ENCODE results near the gene FANCI. TPM values are rescaled to one million over a fixed set of nuclear protein-coding genes. Genes with fewer than 3 reads are reported as not detected.
A peak's percentile ranks its signal among the peaks of the same experiment; 100 is the strongest.

The FANCI gene
- total and polyA plus RNA-seq, 10 donors: 4.4 to 19.4 (median 13.7) TPM

DNA sequence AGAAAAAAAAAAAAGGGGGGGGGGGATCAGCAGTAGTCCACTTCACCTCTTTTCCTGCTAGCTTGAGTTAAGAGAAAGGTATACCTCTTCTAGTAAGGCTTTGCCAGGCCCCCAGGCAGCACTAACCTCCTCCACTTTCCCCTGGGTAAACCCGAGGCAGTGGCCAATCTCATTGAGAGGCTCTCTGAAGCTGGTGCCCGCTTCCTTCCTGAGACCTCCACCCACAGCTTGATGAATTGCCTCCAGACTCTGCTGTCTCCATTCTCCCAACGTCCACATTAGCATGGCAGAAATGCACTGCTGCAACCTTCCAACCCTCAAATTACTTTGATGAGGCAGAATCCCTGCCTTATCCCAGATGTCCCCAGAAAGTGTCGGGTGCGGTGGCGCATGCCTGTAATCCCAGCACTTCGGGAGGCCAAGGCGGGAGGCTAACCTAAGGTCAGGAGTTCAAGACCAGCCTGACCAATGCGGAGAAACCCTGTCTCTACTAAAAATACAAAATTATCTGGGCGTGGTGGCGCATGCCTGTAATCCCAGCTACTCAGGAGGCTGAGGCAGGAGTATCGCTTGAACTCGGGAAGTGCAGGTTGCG, 37.7 kb upstream of the FANCI start:
- intact Hi-C loops (cut with DNase I; ENCODE audit: low total_unique reads): no loop called here
- Histone ChIP-seq H3K4me3 (no peak overlapping the region), H3K27me3 (replicated peaks in 1 of 7) (no peaks in the 10 kb centered on the region), H3K4me1 (peaks cover 0 to 15% (median 7%) of the 10 kb centered on the region in 6 donors), H3K36me3 (peaks cover 0 to 16% (median 1%) of the 10 kb centered on the region in 6 donors), H3K9me3 (no peaks in the 10 kb centered on the region), H3K27ac (no peak overlapping the region)
- 61 to 73% (median 69%) methylated on average over 13 to 14 of the region's 14 CpGs for WGBS, 5 donors
- TF ChIP-seq, protein P1, sequence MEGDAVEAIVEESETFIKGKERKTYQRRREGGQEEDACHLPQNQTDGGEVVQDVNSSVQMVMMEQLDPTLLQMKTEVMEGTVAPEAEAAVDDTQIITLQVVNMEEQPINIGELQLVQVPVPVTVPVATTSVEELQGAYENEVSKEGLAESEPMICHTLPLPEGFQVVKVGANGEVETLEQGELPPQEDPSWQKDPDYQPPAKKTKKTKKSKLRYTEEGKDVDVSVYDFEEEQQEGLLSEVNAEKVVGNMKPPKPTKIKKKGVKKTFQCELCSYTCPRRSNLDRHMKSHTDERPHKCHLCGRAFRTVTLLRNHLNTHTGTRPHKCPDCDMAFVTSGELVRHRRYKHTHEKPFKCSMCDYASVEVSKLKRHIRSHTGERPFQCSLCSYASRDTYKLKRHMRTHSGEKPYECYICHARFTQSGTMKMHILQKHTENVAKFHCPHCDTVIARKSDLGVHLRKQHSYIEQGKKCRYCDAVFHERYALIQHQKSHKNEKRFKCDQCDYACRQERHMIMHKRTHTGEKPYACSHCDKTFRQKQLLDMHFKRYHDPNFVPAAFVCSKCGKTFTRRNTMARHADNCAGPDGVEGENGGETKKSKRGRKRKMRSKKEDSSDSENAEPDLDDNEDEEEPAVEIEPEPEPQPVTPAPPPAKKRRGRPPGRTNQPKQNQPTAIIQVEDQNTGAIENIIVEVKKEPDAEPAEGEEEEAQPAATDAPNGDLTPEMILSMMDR (IDR thresholded peaks at IDR 0.05 in 8 of 11, conservative IDR thresholded peaks at IDR 0.05 in 3 of 11): no peak
- TF ChIP-seq POLR2A (IDR thresholded peaks at IDR 0.05) (no peak), POLR2AphosphoS5 (IDR thresholded peaks at IDR 0.05) (no peak)
- DNase-seq: no peak

DNA sequence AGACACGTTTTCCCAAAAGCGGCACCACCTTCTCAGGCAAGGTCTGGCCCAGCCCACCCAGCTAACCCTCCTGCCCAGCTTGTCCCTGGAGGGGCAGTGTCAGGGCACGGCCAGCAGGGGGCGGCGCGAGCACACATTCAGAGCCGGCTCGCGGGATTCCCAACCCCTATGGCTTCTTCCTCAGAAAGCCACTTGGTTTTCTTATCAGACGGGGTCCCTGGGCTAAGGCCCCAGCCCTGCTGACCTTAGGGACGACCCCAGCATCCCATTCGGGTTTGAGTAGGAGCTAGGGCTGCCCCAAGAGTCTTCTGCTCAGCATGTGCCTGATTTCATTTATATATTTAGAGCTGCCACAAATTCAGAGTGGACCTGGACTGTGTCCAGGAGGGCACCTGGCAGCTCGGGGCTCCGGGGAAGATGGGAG, 36.9 kb upstream of the FANCI start:
- H3K4me3 ChIP-seq: peak overlapping the region in 1 of 8 donors; percentile 39
- no peaks in the 10 kb centered on the region for H3K27me3 ChIP-seq (replicated peaks in 1 of 7)
- DNase-seq: peak; percentile 92
- no peaks in the 10 kb centered on the region for H3K9me3 ChIP-seq
- TF ChIP-seq, protein P1 (IDR thresholded peaks at IDR 0.05 in 8 of 11, conservative IDR thresholded peaks at IDR 0.05 in 3 of 11): peak; percentile 77 to 97 (median 93)
- no peak for TF ChIP-seq POLR2A (IDR thresholded peaks at IDR 0.05)
- peak; percentile 47 to 76 (median 58) for TF ChIP-seq POLR2AphosphoS5 (IDR thresholded peaks at IDR 0.05)
- H3K36me3 ChIP-seq: peaks cover 0 to 8% (median 0%) of the 10 kb centered on the region in 6 donors
- H3K4me1 ChIP-seq: peaks cover 0 to 15% (median 7%) of the 10 kb centered on the region in 6 donors
- H3K27ac ChIP-seq: no peak overlapping the region
- intact Hi-C loops (cut with DNase I; ENCODE audit: low total_unique reads): no loop called here
- WGBS, 5 donors: 1 to 3% (median 2%) methylated on average over 13 to 14 of the region's 14 CpGs

DNA sequence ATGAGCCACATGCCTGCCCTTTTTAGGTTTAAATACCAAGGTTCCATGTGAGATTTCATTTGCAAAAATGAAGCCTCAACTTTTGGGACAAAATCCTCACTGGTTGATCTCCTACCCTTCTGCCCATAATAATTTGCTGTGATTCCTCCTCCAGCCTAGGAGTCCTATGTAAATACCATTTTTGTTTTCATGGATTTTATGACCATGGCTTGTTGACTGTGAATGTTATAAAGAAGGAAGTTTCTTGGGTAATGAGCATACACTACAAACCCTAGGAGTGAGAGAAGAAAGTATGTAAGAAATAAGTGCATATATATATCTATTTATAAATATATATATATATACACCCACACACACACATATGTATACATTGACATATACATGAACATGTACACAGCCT, 35.5 kb upstream of the FANCI start:
- H3K27ac ChIP-seq: no peak overlapping the region
- peaks cover 0 to 15% (median 7%) of the 10 kb centered on the region in 6 donors for H3K4me1 ChIP-seq
- H3K36me3 ChIP-seq: no peaks in the 10 kb centered on the region
- no peak for DNase-seq
- intact Hi-C loops (cut with DNase I; ENCODE audit: low total_unique reads): no loop called here
- H3K9me3 ChIP-seq: no peaks in the 10 kb centered on the region
- no peaks in the 10 kb centered on the region for H3K27me3 ChIP-seq (replicated peaks in 1 of 7)
- TF ChIP-seq POLR2AphosphoS5 (IDR thresholded peaks at IDR 0.05) (no peak), POLR2A (IDR thresholded peaks at IDR 0.05) (no peak)
- TF ChIP-seq, protein P1 (IDR thresholded peaks at IDR 0.05 in 8 of 11, conservative IDR thresholded peaks at IDR 0.05 in 3 of 11): no peak
- H3K4me3 ChIP-seq: no peak overlapping the region

DNA sequence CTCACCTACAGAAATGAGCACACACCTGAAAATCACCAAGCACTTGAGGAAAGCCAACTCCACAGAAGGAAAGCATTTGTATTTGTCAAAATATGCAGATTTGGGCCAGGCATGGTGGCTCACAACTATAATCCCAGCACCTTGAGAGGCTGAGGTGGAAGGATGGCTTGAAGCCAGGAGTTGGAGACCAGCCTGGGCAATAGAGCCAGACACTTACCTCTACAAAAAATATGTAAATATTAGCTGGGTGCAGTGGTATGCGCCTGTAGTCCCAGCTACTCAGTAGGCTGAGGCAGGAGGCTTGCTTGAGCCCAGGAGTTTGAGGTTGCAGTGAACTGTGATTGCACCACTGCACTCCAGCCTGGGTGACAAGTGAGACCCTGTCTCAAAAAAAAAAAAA, 34.7 kb upstream of the FANCI start:
- no peaks in the 10 kb centered on the region for H3K27me3 ChIP-seq (replicated peaks in 1 of 7)
- H3K4me1 ChIP-seq: peaks cover 0 to 15% (median 7%) of the 10 kb centered on the region in 6 donors
- WGBS, 5 donors: 91 to 100% (median 95%) methylated on average over 1 of the region's 1 CpG
- no peak overlapping the region for H3K27ac ChIP-seq
- intact Hi-C loops (cut with DNase I; ENCODE audit: low total_unique reads): no loop called here
- DNase-seq: no peak
- TF ChIP-seq POLR2A (IDR thresholded peaks at IDR 0.05) (no peak), POLR2AphosphoS5 (IDR thresholded peaks at IDR 0.05) (no peak)
- TF ChIP-seq, protein P1 (IDR thresholded peaks at IDR 0.05 in 8 of 11, conservative IDR thresholded peaks at IDR 0.05 in 3 of 11): no peak
- no peaks in the 10 kb centered on the region for H3K9me3 ChIP-seq
- no peak overlapping the region for H3K4me3 ChIP-seq
- H3K36me3 ChIP-seq: no peaks in the 10 kb centered on the region
